HEK293T (cell line): ENCODE measurements around the gene ANKS6.

ENCODE experiments used
- LEF1 ChIP-seq: fragments of 450-650 bp; IDR thresholded peaks from 2 replicates; pipeline ENCODE4 v1.6.1; 2017; ENCODE audit warnings: mild to moderate bottlenecking, borderline replicate concordance
- SP1 ChIP-seq: fragments of 450-650 bp; IDR thresholded peaks from 2 replicates; pipeline ENCODE4 v1.6.1; 2017

DNA sequence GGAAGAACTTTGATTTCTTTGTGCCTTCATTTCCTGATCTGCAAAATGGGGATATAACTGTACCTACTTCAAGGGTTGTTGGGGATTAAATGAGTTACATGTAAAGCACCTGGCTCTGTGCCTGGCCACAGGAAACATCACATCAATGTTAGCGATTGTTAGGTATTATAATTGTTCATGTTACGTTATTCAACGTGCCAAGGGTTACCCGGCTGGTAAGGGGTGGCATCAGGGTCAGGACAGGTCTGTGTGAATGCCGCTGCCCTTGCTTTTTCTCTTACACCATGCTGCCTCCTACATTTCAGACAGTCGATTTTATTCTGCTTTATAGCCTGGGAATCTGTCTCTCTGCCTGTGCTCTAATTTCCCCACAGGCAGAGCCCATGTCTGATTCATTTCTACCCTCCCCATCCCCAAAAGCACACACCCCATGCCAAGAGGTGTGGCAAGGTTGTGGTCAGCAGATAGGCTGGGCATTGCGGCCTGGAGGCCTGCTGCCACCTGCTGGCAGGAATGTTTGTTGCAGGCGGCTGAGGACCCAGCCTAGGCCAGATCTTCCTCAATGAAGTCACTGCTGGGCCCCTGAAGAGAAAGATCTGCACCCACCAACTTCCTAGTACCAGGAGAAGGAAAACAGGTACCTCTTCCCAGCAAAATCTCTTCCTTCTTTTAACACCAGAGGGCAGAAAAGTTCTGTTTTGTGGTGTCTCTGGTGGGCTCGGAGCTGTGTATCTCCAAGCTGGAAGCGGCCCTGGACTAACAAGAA is 5.3 kb downstream of the ANKS6 start:
- TF ChIP-seq SP1 (no peak), LEF1 (no peak)
